HG03558 (cell line): Measurements from ENCODE around the gene RPTN.

Experiments
- ATAC-seq: cut with Tn5 transposase; IDR thresholded peaks from one replicate; pipeline ENCODE4 v1.9.1; 2021; ENCODE audit warnings: moderate number of reproducible peaks; ENCODE audit not compliant: unreplicated experiment; ENCODE audit errors: extremely low read depth

Gene RPTN

GRCh38 chr1:152159144-152159543 is at the start of gene RPTN:
RPTN (minus strand) TSS chr1:152159228; CDS start chr1:152157889, 1,339 bp downstream.
- ATAC-seq: no peak

- ATAC-seq: no peak
Measured at GRCh38 chr1:152198982-152199381, 40.0 kb upstream of the RPTN start.

GRCh38 chr1:152197361-152197941 is 38.4 kb upstream of the RPTN start:
- no peak for ATAC-seq

- no peak for ATAC-seq
Measured at GRCh38 chr1:152191711-152192110, 32.7 kb upstream of the RPTN start.

GRCh38 chr1:152191260-152191659 is 32.2 kb upstream of the RPTN start:
- ATAC-seq: no peak

GRCh38 chr1:152190589-152190988 is 31.6 kb upstream of the RPTN start:
- no peak for ATAC-seq

GRCh38 chr1:152189657-152190442 is 30.8 kb upstream of the RPTN start:
- ATAC-seq: no peak

GRCh38 chr1:152188673-152189591 is 29.9 kb upstream of the RPTN start:
- ATAC-seq: no peak

- ATAC-seq: no peak
Measured at GRCh38 chr1:152186556-152187285, 27.7 kb upstream of the RPTN start.

- ATAC-seq: no peak
Measured at GRCh38 chr1:152185544-152186391, 26.7 kb upstream of the RPTN start.

GRCh38 chr1:152182944-152183361 is 23.9 kb upstream of the RPTN start:
- ATAC-seq: no peak

GRCh38 chr1:152182431-152182830 is 23.4 kb upstream of the RPTN start:
- no peak for ATAC-seq

GRCh38 chr1:152179566-152179965 is 20.5 kb upstream of the RPTN start:
- no peak for ATAC-seq

GRCh38 chr1:152170287-152170905 is 11.4 kb upstream of the RPTN start:
- no peak for ATAC-seq

- no peak for ATAC-seq
Measured at GRCh38 chr1:152169366-152170025, 10.5 kb upstream of the RPTN start.

GRCh38 chr1:152168535-152168868 is 9.5 kb upstream of the RPTN start:
- no peak for ATAC-seq

GRCh38 chr1:152167835-152168534 is 9.0 kb upstream of the RPTN start:
- no peak for ATAC-seq

- ATAC-seq: no peak
Measured at GRCh38 chr1:152166966-152167365, 7.9 kb upstream of the RPTN start.
